ENCODE results near the gene GLCCI1.

Gene GLCCI1

GRCh38 chr7:7996568-7996967 is 28.0 kb downstream of the GLCCI1 start:
- TF ChIP-seq EZH2phosphoT487 (IDR thresholded peaks at IDR 0.05; ENCODE audit: low read depth) (no peak), CTCF (IDR thresholded peaks at IDR 0.05; ENCODE audit: low read depth, low read length) (no peak)
- Histone ChIP-seq H3K27me3 (ENCODE audit: low read depth, low read length) (no peaks in the 10 kb centered on the region), H3K27ac (ENCODE audit: low read length) (no peak overlapping the region), H2AFZ (ENCODE audit: low read depth, low read length) (no peak overlapping the region), H4K20me1 (ENCODE audit: insufficient read depth, low read length) (no peaks in the 10 kb centered on the region), H3K9ac (ENCODE audit: low read length) (no peak overlapping the region), H3K4me2 (ENCODE audit: low read length) (no peak overlapping the region), H3K4me3 (ENCODE audit: low read length) (no peak overlapping the region), H3K4me1 (ENCODE audit: low read length) (no peaks in the 10 kb centered on the region), H3K9me3 (ENCODE audit: insufficient read depth, low read length) (0 out of 2 replicates have a peak, but pooled peaks cover 7% of the 10 kb centered on the region), H3K36me3 (replicated peaks; ENCODE audit: low read depth, low read length) (no peaks in the 10 kb centered on the region), H3K79me2 (ENCODE audit: low read length) (no peaks in the 10 kb centered on the region)

- Histone ChIP-seq H3K4me1 (ENCODE audit: low read length) (no peaks in the 10 kb centered on the region), H3K4me2 (ENCODE audit: low read length) (no peak overlapping the region), H2AFZ (ENCODE audit: low read depth, low read length) (no peak overlapping the region), H3K36me3 (replicated peaks; ENCODE audit: low read depth, low read length) (no peaks in the 10 kb centered on the region), H3K27me3 (ENCODE audit: low read depth, low read length) (no peaks in the 10 kb centered on the region), H3K9ac (ENCODE audit: low read length) (no peak overlapping the region), H3K27ac (ENCODE audit: low read length) (no peak overlapping the region), H4K20me1 (ENCODE audit: insufficient read depth, low read length) (no peaks in the 10 kb centered on the region), H3K4me3 (ENCODE audit: low read length) (no peak overlapping the region), H3K79me2 (ENCODE audit: low read length) (no peaks in the 10 kb centered on the region), H3K9me3 (ENCODE audit: insufficient read depth, low read length) (no peaks in the 10 kb centered on the region)
- TF ChIP-seq EZH2phosphoT487 (IDR thresholded peaks at IDR 0.05; ENCODE audit: low read depth) (no peak), CTCF (IDR thresholded peaks at IDR 0.05; ENCODE audit: low read depth, low read length) (no peak)
Observed at GRCh38 chr7:8000315-8000941, 31.8 kb downstream of the GLCCI1 start.

GRCh38 chr7:8003077-8003476 is 34.5 kb downstream of the GLCCI1 start:
- Histone ChIP-seq H3K9ac (ENCODE audit: low read length) (no peak overlapping the region), H3K4me3 (ENCODE audit: low read length) (no peak overlapping the region), H3K4me1 (ENCODE audit: low read length) (no peaks in the 10 kb centered on the region), H3K36me3 (replicated peaks; ENCODE audit: low read depth, low read length) (no peaks in the 10 kb centered on the region), H3K79me2 (ENCODE audit: low read length) (no peaks in the 10 kb centered on the region), H3K27me3 (ENCODE audit: low read depth, low read length) (no peaks in the 10 kb centered on the region), H3K9me3 (ENCODE audit: insufficient read depth, low read length) (no peaks in the 10 kb centered on the region), H4K20me1 (ENCODE audit: insufficient read depth, low read length) (no peaks in the 10 kb centered on the region), H2AFZ (ENCODE audit: low read depth, low read length) (no peak overlapping the region), H3K4me2 (ENCODE audit: low read length) (no peak overlapping the region), H3K27ac (ENCODE audit: low read length) (no peak overlapping the region)
- TF ChIP-seq CTCF (IDR thresholded peaks at IDR 0.05; ENCODE audit: low read depth, low read length) = no peak
- no peak for TF ChIP-seq EZH2phosphoT487 (IDR thresholded peaks at IDR 0.05; ENCODE audit: low read depth)

GRCh38 chr7:8005279-8005678 is 36.7 kb downstream of the GLCCI1 start:
- no peaks in the 10 kb centered on the region for H3K4me1 ChIP-seq (ENCODE audit: low read length)
- H3K27ac ChIP-seq (ENCODE audit: low read length) = no peak overlapping the region
- H4K20me1 ChIP-seq (ENCODE audit: insufficient read depth, low read length) = no peaks in the 10 kb centered on the region
- H3K9ac ChIP-seq (ENCODE audit: low read length) = no peak overlapping the region
- no peak overlapping the region for H3K4me2 ChIP-seq (ENCODE audit: low read length)
- TF ChIP-seq CTCF (IDR thresholded peaks at IDR 0.05; ENCODE audit: low read depth, low read length) = no peak
- TF ChIP-seq EZH2phosphoT487 (IDR thresholded peaks at IDR 0.05; ENCODE audit: low read depth) = no peak
- H2AFZ ChIP-seq (ENCODE audit: low read depth, low read length) = no peak overlapping the region
- H3K4me3 ChIP-seq (ENCODE audit: low read length) = no peak overlapping the region
- no peaks in the 10 kb centered on the region for H3K79me2 ChIP-seq (ENCODE audit: low read length)
- no peaks in the 10 kb centered on the region for H3K27me3 ChIP-seq (ENCODE audit: low read depth, low read length)
- no peaks in the 10 kb centered on the region for H3K9me3 ChIP-seq (ENCODE audit: insufficient read depth, low read length)
- H3K36me3 ChIP-seq (replicated peaks; ENCODE audit: low read depth, low read length) = no peaks in the 10 kb centered on the region
